Caco-2 (cell line): Measurements from ENCODE around the gene ATP8A1. TPM values are rescaled to one million over a fixed set of nuclear protein-coding genes. Genes with fewer than 3 reads are reported as not detected.

ENCODE experiments used
- BruUV-seq: library from RNA; stranded (reverse); fragments of 400-500 nt; replicated peaks from 2 replicates; lab custom pipeline; 2021; lab: Mats Ljungman, UMichigan
- CTCF ChIA-PET: fragments of 300-600 bp; sonication (Branson Sonifier 250); formaldehyde crosslinking; loops from one replicate; lab custom pipeline; 2022; ENCODE audit warnings: antibody characterized with exemption; lab: Charles Lee
- POLR2A ChIA-PET: fragments of 300-600 bp; sonication (Branson Sonifier 250); formaldehyde crosslinking; loops from one replicate; lab custom pipeline; 2022; ENCODE audit warnings: antibody characterized with exemption; lab: Charles Lee
- DNase-seq, 2 experiments: peaks; one replicate each; pipeline versions ENCODE4 v3.0.0 to v3.0.0-alpha.2; 2020 to 2022
- H3K27me3 ChIP-seq: replicated peaks from 2 replicates; pipeline ENCODE4 v1.6.0; 2011; ENCODE audit warnings: low read length; ENCODE audit not compliant: control insufficient read depth, insufficient read depth
- H3K36me3 ChIP-seq: 2 replicates; pipeline ENCODE4 v1.5.1; 2011; ENCODE audit warnings: low read length; ENCODE audit not compliant: control insufficient read depth, insufficient read depth
- H3K4me1 ChIP-seq: fragments of 250-450 bp; sonication (Bioruptor Pico); 2 replicates; pipeline ENCODE4 v1.5.1; 2020; ENCODE audit warnings: mild to moderate bottlenecking
- H3K4me3 ChIP-seq: 2 replicates; pipeline ENCODE4 v1.5.1; 2011; ENCODE audit warnings: low read depth, mild to moderate bottlenecking, control low read depth, low read length
- H3K9me3 ChIP-seq: fragments of 250-450 bp; sonication (Bioruptor Pico); 2 replicates; pipeline ENCODE4 v1.5.1; 2020; ENCODE audit warnings: mild to moderate bottlenecking, moderate library complexity
- H3K27ac Mint-ChIP-seq: one replicate; pipeline ENCODE4 v1.8.0; 2022; ENCODE audit warnings: mixed read lengths; ENCODE audit not compliant: unreplicated experiment
- H3K27me3 Mint-ChIP-seq: one replicate; pipeline ENCODE4 v1.8.0; 2022; ENCODE audit warnings: mixed read lengths; ENCODE audit not compliant: insufficient read depth, unreplicated experiment
- H3K36me3 Mint-ChIP-seq: one replicate; pipeline ENCODE4 v1.8.0; 2022; ENCODE audit warnings: mild to moderate bottlenecking, mixed read lengths; ENCODE audit not compliant: insufficient read depth, unreplicated experiment
- H3K4me1 Mint-ChIP-seq: one replicate; pipeline ENCODE4 v1.8.0; 2022; ENCODE audit warnings: low read depth, mixed read lengths; ENCODE audit not compliant: unreplicated experiment
- H3K4me3 Mint-ChIP-seq: one replicate; pipeline ENCODE4 v1.8.0; 2022; ENCODE audit warnings: mild to moderate bottlenecking, moderate library complexity, mixed read lengths; ENCODE audit not compliant: unreplicated experiment
- H3K9me3 Mint-ChIP-seq: one replicate; pipeline ENCODE4 v1.8.0; 2022; ENCODE audit warnings: mixed read lengths; ENCODE audit not compliant: unreplicated experiment
- intact Hi-C: fragments of 100-400 bp; cut with micrococcal nuclease; formaldehyde crosslinking; loops from one replicate; pipeline ENCODE4 v1.10.0; 2022; ENCODE audit not compliant: unreplicated experiment
- total RNA-seq: library from RNA; stranded (reverse); gene quantifications from 2 replicates; pipeline ENCODE4 v1.2.3, GENCODE V29; 2022
- TF ChIP-seq, protein P1 (sequence below), 2 experiments: fragments of 200-600 bp in 1 of 2; IDR thresholded peaks; 1 replicate in 1 of 2; 2 replicates in 1 of 2; pipeline versions ENCODE4 v1.5.1 to v1.8.0; 2011 to 2022; ENCODE audit warnings: antibody characterized with exemption in 1 of 2, control low read depth in 1 of 2, inconsistent platforms in 1 of 2, low read depth in 1 of 2, low read length in 1 of 2, mild to moderate bottlenecking in 1 of 2, moderate library complexity in 1 of 2; ENCODE audit not compliant: insufficient read depth in 1 of 2, severe bottlenecking in 1 of 2, unreplicated experiment in 1 of 2

The ATP8A1 gene
- total RNA-seq, 1 experiment from 2014 or later: 9.3 TPM

DNA sequence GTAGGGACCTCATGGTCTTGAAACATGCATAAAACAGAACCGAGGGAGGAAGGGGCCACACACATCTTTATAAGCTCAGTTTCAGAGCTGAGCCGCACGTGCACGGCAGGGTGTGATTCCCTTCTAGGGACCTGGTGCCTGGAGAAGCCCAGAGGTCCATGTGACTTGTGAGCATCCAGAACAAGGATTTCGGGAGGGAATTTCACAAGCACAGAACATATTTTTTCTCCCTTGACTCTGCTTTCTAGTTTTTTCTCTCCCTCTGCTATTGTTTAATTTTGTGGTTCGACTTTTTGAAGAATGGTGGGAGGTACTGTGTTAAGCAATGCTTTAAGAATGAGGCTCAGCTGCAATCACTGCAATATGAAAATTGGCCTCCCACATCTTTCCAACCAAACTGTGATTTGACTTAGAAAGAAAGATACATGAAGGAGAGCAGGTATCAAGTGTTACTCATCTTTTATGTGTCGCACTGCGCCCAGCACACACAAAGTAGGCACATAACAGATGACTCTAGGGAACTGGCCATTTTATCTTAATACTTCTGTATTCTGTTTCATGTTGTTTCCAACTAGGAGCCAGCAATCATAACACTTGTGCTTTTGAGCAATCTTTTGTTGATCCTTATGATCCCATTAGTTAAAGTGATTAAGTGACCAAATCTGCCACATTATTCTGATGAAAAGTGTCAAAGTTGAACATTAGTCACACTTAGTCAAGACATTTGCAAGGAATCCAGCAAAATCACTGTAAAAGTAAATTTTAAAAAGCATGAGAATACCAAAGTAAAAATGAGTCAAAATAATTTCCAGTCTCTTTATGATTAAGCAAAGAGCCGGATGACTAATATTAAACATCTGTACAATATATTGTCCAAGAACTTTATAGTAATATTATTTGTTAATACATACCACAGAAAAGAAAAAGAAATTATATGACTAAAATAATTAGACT is 173.2 kb downstream of the ATP8A1 start:
- ChIA-PET POLR2A (no interaction called here), CTCF (no interaction called here)
- TF ChIP-seq, protein P1, sequence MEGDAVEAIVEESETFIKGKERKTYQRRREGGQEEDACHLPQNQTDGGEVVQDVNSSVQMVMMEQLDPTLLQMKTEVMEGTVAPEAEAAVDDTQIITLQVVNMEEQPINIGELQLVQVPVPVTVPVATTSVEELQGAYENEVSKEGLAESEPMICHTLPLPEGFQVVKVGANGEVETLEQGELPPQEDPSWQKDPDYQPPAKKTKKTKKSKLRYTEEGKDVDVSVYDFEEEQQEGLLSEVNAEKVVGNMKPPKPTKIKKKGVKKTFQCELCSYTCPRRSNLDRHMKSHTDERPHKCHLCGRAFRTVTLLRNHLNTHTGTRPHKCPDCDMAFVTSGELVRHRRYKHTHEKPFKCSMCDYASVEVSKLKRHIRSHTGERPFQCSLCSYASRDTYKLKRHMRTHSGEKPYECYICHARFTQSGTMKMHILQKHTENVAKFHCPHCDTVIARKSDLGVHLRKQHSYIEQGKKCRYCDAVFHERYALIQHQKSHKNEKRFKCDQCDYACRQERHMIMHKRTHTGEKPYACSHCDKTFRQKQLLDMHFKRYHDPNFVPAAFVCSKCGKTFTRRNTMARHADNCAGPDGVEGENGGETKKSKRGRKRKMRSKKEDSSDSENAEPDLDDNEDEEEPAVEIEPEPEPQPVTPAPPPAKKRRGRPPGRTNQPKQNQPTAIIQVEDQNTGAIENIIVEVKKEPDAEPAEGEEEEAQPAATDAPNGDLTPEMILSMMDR (IDR thresholded peaks at IDR 0.05; ENCODE audit: insufficient read depth in 1 of 2, low read depth in 1 of 2, low read length in 1 of 2, severe bottlenecking in 1 of 2, unreplicated experiment in 1 of 2): no peak
- Mint-ChIP-seq H3K36me3 (no peaks in the 10 kb centered on the region), H3K9me3 (no peaks in the 10 kb centered on the region), H3K27ac (no peak overlapping the region), H3K27me3 (no peaks in the 10 kb centered on the region), H3K4me1 (peaks cover 9% of the 10 kb centered on the region), H3K4me3 (no peak overlapping the region)
- intact Hi-C loops: no loop called here
- DNase-seq: no peak
- H3K4me3 ChIP-seq: no peak overlapping the region
- H3K27me3 ChIP-seq: no peaks in the 10 kb centered on the region
- BruUV-seq: no TSS peak
- no peaks in the 10 kb centered on the region for H3K4me1 ChIP-seq
- no peaks in the 10 kb centered on the region for H3K36me3 ChIP-seq
- H3K9me3 ChIP-seq: no peaks in the 10 kb centered on the region

DNA sequence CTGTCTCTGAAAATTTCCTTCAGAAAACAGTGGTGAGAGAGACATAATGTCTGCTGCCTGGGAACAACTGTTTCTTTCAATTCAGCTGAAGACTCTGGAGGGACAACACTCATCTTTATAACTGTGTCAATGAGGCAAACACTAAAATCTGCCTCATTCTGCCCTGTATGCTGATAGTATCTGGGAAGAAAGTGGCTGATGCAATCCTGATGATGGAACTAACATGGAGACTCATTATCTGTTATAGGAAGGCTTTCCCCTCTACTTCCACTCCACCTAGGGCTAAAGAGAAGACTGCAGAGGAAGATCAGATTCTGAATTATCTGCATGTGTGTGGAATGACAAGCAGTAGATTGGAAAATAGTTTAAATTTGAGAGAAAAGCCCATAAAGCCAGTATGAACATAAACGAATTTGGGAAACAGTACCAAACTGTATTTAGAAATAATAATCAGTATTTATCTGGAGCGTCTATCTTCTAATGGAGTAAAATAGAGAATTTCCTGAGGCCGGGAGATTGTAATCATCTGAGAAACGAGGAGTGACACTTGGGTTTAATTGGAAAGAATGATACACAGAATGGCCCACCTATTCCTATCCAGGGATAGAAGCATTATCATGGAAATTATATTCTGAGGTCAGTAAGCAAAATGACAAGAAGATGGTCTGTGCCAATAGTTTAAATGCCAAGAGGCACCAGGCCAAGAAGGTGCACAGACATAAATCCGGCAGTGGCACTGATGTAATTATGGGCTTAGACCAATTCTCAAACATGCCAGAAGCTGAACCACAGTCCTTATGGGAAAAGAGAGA is 174.2 kb downstream of the ATP8A1 start:
- intact Hi-C loops: no loop called here
- no peaks in the 10 kb centered on the region for H3K9me3 ChIP-seq
- TF ChIP-seq, protein P1 (IDR thresholded peaks at IDR 0.05; ENCODE audit: insufficient read depth in 1 of 2, low read depth in 1 of 2, low read length in 1 of 2, severe bottlenecking in 1 of 2, unreplicated experiment in 1 of 2): no peak
- CTCF ChIA-PET: no interaction called here
- peaks cover 9% of the 10 kb centered on the region for H3K4me1 Mint-ChIP-seq
- H3K27ac Mint-ChIP-seq: peak overlapping the region; percentile 36
- no TSS peak for BruUV-seq
- H3K4me3 Mint-ChIP-seq: no peak overlapping the region
- no peaks in the 10 kb centered on the region for H3K9me3 Mint-ChIP-seq
- no peak for DNase-seq
- H3K27me3 ChIP-seq: no peaks in the 10 kb centered on the region
- no peak overlapping the region for H3K4me3 ChIP-seq
- H3K27me3 Mint-ChIP-seq: no peaks in the 10 kb centered on the region
- no peaks in the 10 kb centered on the region for H3K36me3 ChIP-seq
- H3K36me3 Mint-ChIP-seq: no peaks in the 10 kb centered on the region
- H3K4me1 ChIP-seq: no peaks in the 10 kb centered on the region
- POLR2A ChIA-PET: no interaction called here

DNA sequence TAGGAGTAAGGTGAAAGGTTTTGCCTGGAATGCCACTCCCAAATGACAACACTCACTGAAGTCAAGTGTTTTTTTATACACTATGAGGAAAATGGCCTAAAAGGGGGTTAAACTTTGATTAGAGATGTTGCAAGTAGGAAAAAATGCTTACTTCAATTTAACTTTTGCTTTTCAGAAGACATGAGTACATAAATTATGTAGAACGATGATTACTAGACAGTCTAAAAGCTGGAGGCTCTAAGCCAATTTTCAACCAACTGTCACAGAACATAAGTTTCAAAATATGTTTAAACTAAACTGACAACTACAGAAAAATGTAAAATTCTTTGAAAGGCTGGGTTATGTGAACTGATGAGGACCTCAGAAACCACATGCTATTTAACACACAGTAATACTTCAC is 176.2 kb downstream of the ATP8A1 start:
- no peaks in the 10 kb centered on the region for H3K4me1 ChIP-seq
- H3K4me3 ChIP-seq: no peak overlapping the region
- Mint-ChIP-seq H3K27me3 (no peaks in the 10 kb centered on the region), H3K36me3 (no peaks in the 10 kb centered on the region), H3K27ac (no peak overlapping the region), H3K4me1 (peaks cover 9% of the 10 kb centered on the region), H3K9me3 (no peaks in the 10 kb centered on the region), H3K4me3 (no peak overlapping the region)
- H3K27me3 ChIP-seq: no peaks in the 10 kb centered on the region
- no peaks in the 10 kb centered on the region for H3K9me3 ChIP-seq
- intact Hi-C loops: no loop called here
- DNase-seq: no peak
- no TSS peak for BruUV-seq
- H3K36me3 ChIP-seq: no peaks in the 10 kb centered on the region
- TF ChIP-seq, protein P1 (IDR thresholded peaks at IDR 0.05; ENCODE audit: insufficient read depth in 1 of 2, low read depth in 1 of 2, low read length in 1 of 2, severe bottlenecking in 1 of 2, unreplicated experiment in 1 of 2): no peak
- POLR2A ChIA-PET: no interaction called here
- CTCF ChIA-PET: no interaction called here
